Inflammatory macrophage (primary cell): Measurements from ENCODE around the gene IQCM.
"Not testable (repeated sequence)": the region's sequence is repeated elsewhere in the genome, so short reads cannot be mapped to it uniquely, and the experiment has no call there.

Experiments
- DNase-seq, 2 donors: peaks; one replicate each; pipeline ENCODE4 v3.0.0-alpha.2; 2020 to 2022

IQCM gene

GRCh38 chr4:149426461-149426860 lies 389.2 kb downstream of the IQCM start:
- DNase-seq, result no peak

GRCh38 chr4:149409555-149409962 lies 406.1 kb downstream of the IQCM start:
- DNase-seq, result no peak

- no peak for DNase-seq
These were observed 406.5 kb downstream of the IQCM start for GRCh38 chr4:149409146-149409545.

GRCh38 chr4:149404143-149404542 lies 411.5 kb downstream of the IQCM start:
- no peak for DNase-seq

GRCh38 chr4:149403081-149403480 lies 412.6 kb downstream of the IQCM start:
- DNase-seq, result no peak

GRCh38 chr4:149398993-149399392 lies 416.6 kb downstream of the IQCM start:
- no peak for DNase-seq

GRCh38 chr4:149370785-149371420 lies 444.7 kb downstream of the IQCM start:
- peak in 1 of 2 donors; percentile 4 for DNase-seq

- no peak for DNase-seq
These were observed 445.6 kb downstream of the IQCM start for GRCh38 chr4:149370002-149370401.

GRCh38 chr4:149353241-149353640 lies 462.4 kb downstream of the IQCM start:
- no peak for DNase-seq

- no peak for DNase-seq
These were observed 466.1 kb downstream of the IQCM start for GRCh38 chr4:149349541-149349940.

- no peak for DNase-seq
These were observed 468.5 kb downstream of the IQCM start for GRCh38 chr4:149347139-149347538.

GRCh38 chr4:149345424-149345823 lies 470.2 kb downstream of the IQCM start:
- no peak for DNase-seq

- no peak for DNase-seq
These were observed 471.2 kb downstream of the IQCM start for GRCh38 chr4:149344436-149344835.

GRCh38 chr4:149343614-149344013 lies 472.0 kb downstream of the IQCM start:
- no peak for DNase-seq

- not testable (repeated sequence) for DNase-seq
These were observed 474.5 kb downstream of the IQCM start for GRCh38 chr4:149341117-149341516.

GRCh38 chr4:149328161-149328560 lies 487.5 kb downstream of the IQCM start:
- DNase-seq, result no peak

- no peak for DNase-seq
These were observed 493.4 kb downstream of the IQCM start for GRCh38 chr4:149322203-149322602.

- no peak for DNase-seq
These were observed 494.2 kb downstream of the IQCM start for GRCh38 chr4:149321438-149321837.

GRCh38 chr4:149311076-149311475 lies 504.6 kb downstream of the IQCM start:
- no peak for DNase-seq

- DNase-seq, result no peak
These were observed 509.1 kb downstream of the IQCM start for GRCh38 chr4:149306537-149306936.
